BLaER1 treated with 17β-estradiol and CSF1 and Interleukin-3, amounts not matched to agents 10 nM and 100 nM (cell line): ENCODE results near the gene SNAP29.

Source experiments
- H3K27ac ChIP-seq, 11 experiments: shearing (Covaris generic); formaldehyde crosslinking; 2 replicates each; pipeline ENCODE4 v1.8.1; 2022
- H3K27me3 ChIP-seq, 11 experiments: shearing (Covaris generic); formaldehyde crosslinking; 2 replicates each; pipeline ENCODE4 v1.8.1; 2022
- H3K36me3 ChIP-seq, 11 experiments: shearing (Covaris generic); formaldehyde crosslinking; 2 replicates each; pipeline ENCODE4 v1.8.1; 2022
- H3K4me1 ChIP-seq, 10 experiments: shearing (Covaris generic); formaldehyde crosslinking; 2 replicates each; pipeline ENCODE4 v1.8.1; 2022
- H3K4me2 ChIP-seq, 11 experiments: shearing (Covaris generic); formaldehyde crosslinking; 2 replicates each; pipeline ENCODE4 v1.8.1; 2022
- H3K4me3 ChIP-seq, 10 experiments: shearing (Covaris generic); formaldehyde crosslinking; 2 replicates each; pipeline ENCODE4 v1.8.1; 2022
- H3K9ac ChIP-seq, 11 experiments: shearing (Covaris generic); formaldehyde crosslinking; 2 replicates each; pipeline ENCODE4 v1.8.1; 2022
- H3K9me3 ChIP-seq, 11 experiments: shearing (Covaris generic); formaldehyde crosslinking; replicated peaks in 1 of 11; 2 replicates each; pipeline ENCODE4 v1.8.1; 2022
- H4K20me1 ChIP-seq, 11 experiments: shearing (Covaris generic); formaldehyde crosslinking; 2 replicates each; pipeline ENCODE4 v1.8.1; 2022
- Cebpa-rat ChIP-seq, 11 experiments: shearing (Covaris generic); IDR thresholded peaks; 2 replicates each; pipeline ENCODE4 v1.8.1; 2022

SNAP29 gene

GRCh38 chr22:20840646-20841371 lies 18.0 kb upstream of the SNAP29 start:
- H3K27ac ChIP-seq = peak overlapping the region in 1 of 11 experiments; percentile 18; a peak in 2 of 22 replicates
- peaks cover 64 to 97% (median 86%) of the 10 kb centered on the region in 11 experiments for H4K20me1 ChIP-seq
- H3K36me3 ChIP-seq = no peaks in the 10 kb centered on the region; a peak in 2 of 22 replicates
- no peaks in the 10 kb centered on the region for H3K27me3 ChIP-seq
- no peak overlapping the region for H3K4me3 ChIP-seq
- H3K4me1 ChIP-seq = peaks cover 40 to 55% (median 49%) of the 10 kb centered on the region in 10 experiments
- no peak for TF ChIP-seq Cebpa-rat (IDR thresholded peaks at IDR 0.05)
- peak overlapping the region in 8 of 11 experiments; percentile 0 to 19 (median 8); a peak in 3 of 22 replicates for H3K4me2 ChIP-seq
- H3K9ac ChIP-seq = no peak overlapping the region
- no peaks in the 10 kb centered on the region for H3K9me3 ChIP-seq

- peaks cover 0 to 6% (median 0%) of the 10 kb centered on the region in 11 experiments; a peak in 3 of 22 replicates for H3K36me3 ChIP-seq
- H3K9me3 ChIP-seq = no peaks in the 10 kb centered on the region
- H3K27me3 ChIP-seq = no peaks in the 10 kb centered on the region
- no peak for TF ChIP-seq Cebpa-rat (IDR thresholded peaks at IDR 0.05)
- no peak overlapping the region for H3K27ac ChIP-seq
- peaks cover 74 to 100% (median 98%) of the 10 kb centered on the region in 11 experiments for H4K20me1 ChIP-seq
- H3K9ac ChIP-seq = no peak overlapping the region
- no peak overlapping the region for H3K4me3 ChIP-seq
- peak overlapping the region in 9 of 11 experiments; percentile 48 to 65 (median 53); a peak in 17 of 22 replicates for H3K4me2 ChIP-seq
- H3K4me1 ChIP-seq = peaks cover 26 to 41% (median 36%) of the 10 kb centered on the region in 10 experiments
Measured at GRCh38 chr22:20843501-20843900, 15.3 kb upstream of the SNAP29 start.

- peaks cover 26 to 41% (median 36%) of the 10 kb centered on the region in 10 experiments for H3K4me1 ChIP-seq
- no peak overlapping the region for H3K27ac ChIP-seq
- no peaks in the 10 kb centered on the region for H3K9me3 ChIP-seq
- no peak for TF ChIP-seq Cebpa-rat (IDR thresholded peaks at IDR 0.05)
- no peak overlapping the region for H3K4me3 ChIP-seq
- H3K9ac ChIP-seq = no peak overlapping the region
- peak overlapping the region in 2 of 11 experiments; percentile 48 to 54; a peak in 1 of 22 replicates for H3K4me2 ChIP-seq
- peaks cover 0 to 6% (median 0%) of the 10 kb centered on the region in 11 experiments; a peak in 3 of 22 replicates for H3K36me3 ChIP-seq
- H4K20me1 ChIP-seq = peaks cover 75 to 100% (median 98%) of the 10 kb centered on the region in 11 experiments
- no peaks in the 10 kb centered on the region for H3K27me3 ChIP-seq
Measured at GRCh38 chr22:20844055-20845037, 14.5 kb upstream of the SNAP29 start.

- H4K20me1 ChIP-seq = peaks cover 62 to 100% (median 97%) of the 10 kb centered on the region in 11 experiments
- H3K4me1 ChIP-seq = peaks cover 17 to 43% (median 27%) of the 10 kb centered on the region in 10 experiments
- TF ChIP-seq Cebpa-rat (IDR thresholded peaks at IDR 0.05) = no peak
- H3K27me3 ChIP-seq = no peaks in the 10 kb centered on the region
- H3K9me3 ChIP-seq = no peaks in the 10 kb centered on the region
- H3K9ac ChIP-seq = no peak overlapping the region
- no peak overlapping the region for H3K27ac ChIP-seq
- no peak overlapping the region for H3K4me2 ChIP-seq
- peaks cover 0 to 6% (median 0%) of the 10 kb centered on the region in 11 experiments; a peak in 3 of 22 replicates for H3K36me3 ChIP-seq
- no peak overlapping the region for H3K4me3 ChIP-seq
Measured at GRCh38 chr22:20847318-20847822, 11.4 kb upstream of the SNAP29 start.

DNA sequence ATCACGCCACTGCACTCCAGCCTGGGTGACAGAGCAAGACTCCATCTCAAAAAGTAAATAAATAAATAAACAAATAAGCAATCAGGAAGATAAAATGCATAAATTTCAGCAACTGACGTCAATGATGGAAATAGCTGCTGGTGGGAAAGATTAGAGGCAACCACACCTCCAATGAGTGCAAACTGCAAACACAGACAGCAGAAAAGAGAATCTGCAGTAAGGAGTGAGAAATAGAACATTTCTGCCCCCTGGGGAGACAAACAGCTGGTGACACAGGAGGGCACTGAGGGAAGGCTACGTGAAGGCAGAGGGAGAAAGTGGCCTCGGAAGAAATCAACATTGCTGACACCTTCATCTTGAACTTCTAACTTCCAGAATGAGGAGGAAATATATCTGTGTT lies 6.7 kb upstream of the SNAP29 start:
- peaks cover 74 to 100% (median 97%) of the 10 kb centered on the region in 11 experiments for H4K20me1 ChIP-seq
- peaks cover 31 to 59% (median 44%) of the 10 kb centered on the region in 10 experiments for H3K4me1 ChIP-seq
- H3K9me3 ChIP-seq = no peaks in the 10 kb centered on the region
- H3K9ac ChIP-seq = peak overlapping the region in 1 of 11 experiments; percentile 33; a peak in 2 of 22 replicates
- no peak overlapping the region for H3K4me3 ChIP-seq
- no peak overlapping the region for H3K27ac ChIP-seq
- H3K4me2 ChIP-seq = peak overlapping the region; percentile 19 to 65 (median 54); a peak in 19 of 22 replicates
- H3K27me3 ChIP-seq = no peaks in the 10 kb centered on the region
- no peak for TF ChIP-seq Cebpa-rat (IDR thresholded peaks at IDR 0.05)
- peaks cover 0 to 5% (median 0%) of the 10 kb centered on the region in 11 experiments; a peak in 4 of 22 replicates for H3K36me3 ChIP-seq

- Histone ChIP-seq H3K27me3 (no peaks in the 10 kb centered on the region), H4K20me1 (peaks cover 75 to 100% (median 97%) of the 10 kb centered on the region in 11 experiments), H3K36me3 (peaks cover 0 to under 1% (median 0%) of the 10 kb centered on the region in 11 experiments; a peak in 3 of 22 replicates), H3K9ac (peak overlapping the region in 1 of 11 experiments; percentile 33; a peak in 3 of 22 replicates), H3K9me3 (no peaks in the 10 kb centered on the region), H3K4me2 (peak overlapping the region; percentile 19 to 65 (median 54); a peak in 20 of 22 replicates), H3K4me3 (no peak overlapping the region), H3K4me1 (peaks cover 35 to 63% (median 49%) of the 10 kb centered on the region in 10 experiments), H3K27ac (no peak overlapping the region)
- TF ChIP-seq Cebpa-rat (IDR thresholded peaks at IDR 0.05) = no peak
Measured at GRCh38 chr22:20852503-20852902, 6.3 kb upstream of the SNAP29 start.

DNA sequence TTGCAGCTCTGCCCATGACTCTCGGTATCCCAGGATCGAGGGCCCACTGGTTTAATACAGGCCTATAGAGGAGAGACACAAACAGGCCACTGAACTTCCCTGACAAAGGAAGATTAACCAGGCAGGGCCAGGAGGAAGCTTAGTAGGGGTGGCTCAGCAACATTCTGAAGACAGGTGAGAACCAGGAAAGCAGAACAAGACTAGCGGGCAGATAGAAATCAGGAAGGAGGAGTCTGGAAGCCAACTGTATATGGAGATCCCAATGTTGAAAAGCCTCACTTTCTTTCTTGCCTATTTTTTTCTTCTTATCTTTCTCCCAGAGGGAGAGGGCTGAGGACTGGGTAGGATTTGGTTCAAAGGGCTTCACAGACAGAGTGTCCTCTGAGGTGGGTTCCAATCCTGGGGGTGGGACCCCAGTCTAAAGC lies 5.6 kb upstream of the SNAP29 start:
- no peak overlapping the region for H3K27ac ChIP-seq
- no peak overlapping the region for H3K4me3 ChIP-seq
- no peak for TF ChIP-seq Cebpa-rat (IDR thresholded peaks at IDR 0.05)
- peaks cover 74 to 100% (median 94%) of the 10 kb centered on the region in 11 experiments for H4K20me1 ChIP-seq
- no peak overlapping the region for H3K9ac ChIP-seq
- H3K9me3 ChIP-seq = no peaks in the 10 kb centered on the region
- H3K4me1 ChIP-seq = peaks cover 40 to 68% (median 52%) of the 10 kb centered on the region in 10 experiments
- no peaks in the 10 kb centered on the region; a peak in 1 of 22 replicates for H3K36me3 ChIP-seq
- peak overlapping the region; percentile 19 to 65 (median 54) for H3K4me2 ChIP-seq
- H3K27me3 ChIP-seq = no peaks in the 10 kb centered on the region

DNA sequence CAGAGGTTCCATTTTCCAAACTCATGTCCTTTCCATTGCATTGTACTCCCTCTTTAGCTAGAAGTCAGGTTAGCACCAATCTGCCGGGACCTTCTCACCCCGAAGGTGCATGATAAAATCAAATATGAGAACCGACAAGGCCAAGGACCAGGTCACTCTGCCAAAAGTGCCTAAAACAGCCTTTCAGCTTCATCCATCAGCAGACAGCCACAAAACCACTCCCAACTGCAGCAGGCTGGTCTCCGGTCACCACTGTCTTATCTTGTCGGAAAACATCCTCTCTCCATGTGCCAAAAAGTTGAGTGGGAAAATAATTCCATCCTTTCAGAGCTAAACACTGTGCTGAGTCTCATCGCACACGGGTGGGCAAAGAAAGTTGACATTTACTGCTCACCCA lies 1.6 kb upstream of the SNAP29 start:
- H3K27me3 ChIP-seq = no peaks in the 10 kb centered on the region
- H3K4me1 ChIP-seq = peaks cover 49 to 80% (median 62%) of the 10 kb centered on the region in 10 experiments
- peak overlapping the region; percentile 78 to 94 (median 86) for H3K4me3 ChIP-seq
- peaks cover 0 to 17% (median 5%) of the 10 kb centered on the region in 11 experiments; a peak in 11 of 22 replicates for H3K36me3 ChIP-seq
- peak overlapping the region; percentile 78 to 97 (median 90) for H3K4me2 ChIP-seq
- H3K9me3 ChIP-seq = no peaks in the 10 kb centered on the region
- H4K20me1 ChIP-seq = peaks cover 54 to 69% (median 58%) of the 10 kb centered on the region in 11 experiments
- H3K9ac ChIP-seq = peak overlapping the region; percentile 83 to 93 (median 90); a peak in 20 of 22 replicates
- no peak for TF ChIP-seq Cebpa-rat (IDR thresholded peaks at IDR 0.05)
- H3K27ac ChIP-seq = peak overlapping the region in 2 of 11 experiments; percentile 83 to 89; a peak in 2 of 22 replicates
